ENCODE data around the gene SLMAP. TPM values are rescaled to one million over a fixed set of nuclear protein-coding genes. Genes with fewer than 3 reads are reported as not detected.

The SLMAP gene
- total and polyA plus RNA-seq, 2 donors from 2014 or later, result 22.0 to 86.1 TPM

DNA sequence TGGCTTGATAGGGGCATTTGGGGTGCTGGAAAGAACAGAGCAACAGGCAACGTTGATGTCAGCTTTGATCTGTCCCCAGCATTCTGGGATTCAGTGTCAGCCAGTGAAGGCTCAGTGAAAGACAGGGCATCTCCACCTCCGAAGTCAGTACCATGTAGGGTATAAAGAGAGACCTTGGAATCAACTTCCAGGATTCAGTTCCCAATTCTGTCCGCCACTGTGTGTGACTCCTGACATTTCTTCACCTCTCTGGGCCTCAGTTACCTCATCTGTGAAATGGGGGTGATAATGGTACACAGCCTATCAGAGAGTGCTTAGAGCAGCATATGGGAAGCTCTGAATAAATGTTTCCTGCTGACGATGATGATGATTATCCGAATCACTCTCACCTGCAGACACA, 196.5 kb downstream of the SLMAP start:
- DNase-seq, result peak in 1 of 5 donors; percentile 22
- H3K9ac ChIP-seq (ENCODE audit: low read length in 3 of 3), result peak overlapping the region in 1 of 3 donors; percentile 4
- intact Hi-C loops (cut with DNase I), result no loop called here
- no peak overlapping the region for H3K4me3 ChIP-seq (ENCODE audit: low read length in 3 of 3)
- no peak for FAIRE-seq
- peaks cover 4 to 24% (median 23%) of the 10 kb centered on the region in 3 donors for H3K4me1 ChIP-seq (ENCODE audit: control insufficient read depth in 2 of 3, insufficient read depth in 2 of 3, low read depth in 1 of 3, low read length in 3 of 3)
- no peaks in the 10 kb centered on the region for H3K27me3 ChIP-seq (ENCODE audit: control insufficient read depth, insufficient read depth, low read length)
- no peaks in the 10 kb centered on the region for H3K9me3 ChIP-seq (ENCODE audit: control insufficient read depth in 2 of 3, insufficient read depth in 1 of 3, low read length in 3 of 3)
- no peak for TF ChIP-seq CTCF (IDR thresholded peaks at IDR 0.05; ENCODE audit: borderline replicate concordance, extremely low read depth, insufficient read depth)
- peak overlapping the region in 1 of 2 donors; percentile 51 for H3K27ac ChIP-seq (ENCODE audit: low read depth in 2 of 2, low read length in 2 of 2)
- no peaks in the 10 kb centered on the region for H3K36me3 ChIP-seq (ENCODE audit: control insufficient read depth in 2 of 3, insufficient read depth in 3 of 3, low read length in 3 of 3)

GRCh38 chr3:57953576-57953975, 197.5 kb downstream of the SLMAP start:
- no peak for FAIRE-seq
- H3K9me3 ChIP-seq (ENCODE audit: control insufficient read depth in 2 of 3, insufficient read depth in 1 of 3, low read length in 3 of 3), result no peaks in the 10 kb centered on the region

DNA sequence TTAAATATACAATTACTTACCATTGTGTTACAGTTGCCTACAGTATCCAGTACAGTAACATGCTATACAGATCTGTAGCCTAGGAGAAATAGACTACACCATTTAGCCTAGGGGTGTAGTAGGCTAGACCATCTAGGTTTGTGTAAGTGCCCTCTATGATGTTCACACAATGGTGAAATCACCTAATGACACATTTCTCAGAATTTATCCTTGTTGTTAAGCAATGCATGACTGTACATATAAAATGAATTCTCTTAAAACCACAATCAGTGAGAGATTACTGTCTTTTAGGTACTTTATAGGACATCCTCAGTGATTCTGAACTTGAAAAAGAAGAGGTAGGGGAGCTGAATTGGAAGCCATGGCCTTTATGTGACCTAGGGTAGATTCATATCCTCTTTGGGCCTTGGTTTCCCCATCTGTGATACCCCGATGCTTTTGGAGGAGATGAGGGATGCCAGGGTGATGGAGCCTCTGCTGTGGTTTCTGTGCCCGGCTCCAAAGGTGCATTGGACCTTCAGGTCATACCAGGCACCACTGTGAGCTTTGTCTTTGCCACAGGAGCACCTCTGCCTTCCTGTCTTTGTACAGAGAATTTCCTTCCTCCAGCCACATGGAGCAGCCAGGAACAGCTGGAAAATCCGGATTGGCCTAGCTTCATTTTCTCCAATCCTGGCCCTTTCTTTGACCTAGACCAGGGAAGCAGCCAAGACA, 200.2 kb downstream of the SLMAP start:
- peak overlapping the region in 1 of 3 donors; percentile 10 for H3K9ac ChIP-seq (ENCODE audit: low read length in 3 of 3)
- H3K9me3 ChIP-seq (ENCODE audit: control insufficient read depth in 2 of 3, insufficient read depth in 1 of 3, low read length in 3 of 3), result no peaks in the 10 kb centered on the region
- TF ChIP-seq CTCF (IDR thresholded peaks at IDR 0.05; ENCODE audit: borderline replicate concordance, extremely low read depth, insufficient read depth), result no peak
- DNase-seq (no peak), FAIRE-seq (no peak)
- intact Hi-C loops (cut with DNase I), result no loop called here
- H3K27ac ChIP-seq (ENCODE audit: low read depth in 2 of 2, low read length in 2 of 2), result no peak overlapping the region
- peaks cover 3 to 28% (median 17%) of the 10 kb centered on the region in 3 donors for H3K4me1 ChIP-seq (ENCODE audit: control insufficient read depth in 2 of 3, insufficient read depth in 2 of 3, low read depth in 1 of 3, low read length in 3 of 3)
- no peak overlapping the region for H3K4me3 ChIP-seq (ENCODE audit: low read length in 3 of 3)
- no peaks in the 10 kb centered on the region for H3K36me3 ChIP-seq (ENCODE audit: control insufficient read depth in 2 of 3, insufficient read depth in 3 of 3, low read length in 3 of 3)
- H3K27me3 ChIP-seq (ENCODE audit: control insufficient read depth, insufficient read depth, low read length), result no peaks in the 10 kb centered on the region

More at GRCh38 chr3:57953576-57953975, 197.5 kb downstream of the SLMAP start:
- no peaks in the 10 kb centered on the region for H3K36me3 ChIP-seq (ENCODE audit: control insufficient read depth in 2 of 3, insufficient read depth in 3 of 3, low read length in 3 of 3)
- peaks cover 4 to 24% (median 23%) of the 10 kb centered on the region in 3 donors for H3K4me1 ChIP-seq (ENCODE audit: control insufficient read depth in 2 of 3, insufficient read depth in 2 of 3, low read depth in 1 of 3, low read length in 3 of 3)
- intact Hi-C loops (cut with DNase I), result no loop called here
- no peak overlapping the region for H3K4me3 ChIP-seq (ENCODE audit: low read length in 3 of 3)
- H3K9ac ChIP-seq (ENCODE audit: low read length in 3 of 3), result no peak overlapping the region
- no peaks in the 10 kb centered on the region for H3K27me3 ChIP-seq (ENCODE audit: control insufficient read depth, insufficient read depth, low read length)
- no peak for TF ChIP-seq CTCF (IDR thresholded peaks at IDR 0.05; ENCODE audit: borderline replicate concordance, extremely low read depth, insufficient read depth)
- H3K27ac ChIP-seq (ENCODE audit: low read depth in 2 of 2, low read length in 2 of 2), result no peak overlapping the region
- DNase-seq, result no peak

Measured in kidney (tissue), 14 donors.